ENCODE data around the gene IQGAP1. TPM values are rescaled to one million over a fixed set of nuclear protein-coding genes. Genes with fewer than 3 reads are reported as not detected.

The IQGAP1 gene
- total and polyA plus RNA-seq, 8 donors, result 22.3 to 222 (median 86.4) TPM

DNA sequence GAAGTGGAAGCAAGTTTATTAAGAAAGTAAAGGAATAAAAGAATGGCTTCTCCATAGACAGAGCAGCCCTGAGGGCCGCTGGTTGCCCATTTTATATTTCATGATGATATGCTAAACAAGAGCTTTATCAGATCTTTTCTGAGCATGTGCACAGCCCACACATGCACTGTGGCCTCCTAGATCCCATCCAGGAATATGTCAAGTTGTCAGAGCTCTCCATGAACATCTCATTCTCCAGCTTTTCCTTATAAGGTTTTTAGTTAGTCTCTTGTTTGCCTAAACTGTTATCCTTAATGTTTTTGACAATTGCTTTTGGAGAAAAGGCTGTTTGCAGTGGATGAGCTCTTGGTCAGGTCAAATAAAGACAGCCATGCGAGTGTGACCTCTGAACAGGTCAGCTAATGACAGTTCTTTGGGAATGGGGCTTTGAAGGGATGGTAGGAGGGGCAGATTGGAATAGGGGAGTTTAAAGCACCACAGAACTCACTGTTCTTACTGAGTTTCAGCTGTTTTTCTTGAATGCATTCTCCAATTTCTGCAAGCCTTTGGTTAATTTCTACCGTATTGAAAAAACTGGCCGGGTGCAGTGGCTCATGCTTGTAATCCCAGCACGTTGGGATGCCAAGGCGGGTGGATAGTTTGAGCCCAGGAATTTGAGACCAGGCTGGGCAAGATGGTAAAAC is 72.2 kb downstream of the IQGAP1 start:
- Histone ChIP-seq H3K4me3 (no peak overlapping the region), H3K27ac (peak overlapping the region in 2 of 5 donors; percentile 41 to 52), H3K9me3 (no peaks in the 10 kb centered on the region), H3K27me3 (no peaks in the 10 kb centered on the region), H3K36me3 (peaks cover 30 to 86% (median 60%) of the 10 kb centered on the region in 4 donors), H3K4me1 (peaks cover 4 to 42% (median 18%) of the 10 kb centered on the region in 4 donors)
- intact Hi-C loops (cut with DNase I; ENCODE audit: low total_unique reads), result no loop called here
- no peak for DNase-seq
- TF ChIP-seq POLR2AphosphoS5 (IDR thresholded peaks at IDR 0.05) (no peak), POLR2A (IDR thresholded peaks at IDR 0.05) (no peak), EP300 (IDR thresholded peaks at IDR 0.05) (no peak)
- TF ChIP-seq, protein P1, sequence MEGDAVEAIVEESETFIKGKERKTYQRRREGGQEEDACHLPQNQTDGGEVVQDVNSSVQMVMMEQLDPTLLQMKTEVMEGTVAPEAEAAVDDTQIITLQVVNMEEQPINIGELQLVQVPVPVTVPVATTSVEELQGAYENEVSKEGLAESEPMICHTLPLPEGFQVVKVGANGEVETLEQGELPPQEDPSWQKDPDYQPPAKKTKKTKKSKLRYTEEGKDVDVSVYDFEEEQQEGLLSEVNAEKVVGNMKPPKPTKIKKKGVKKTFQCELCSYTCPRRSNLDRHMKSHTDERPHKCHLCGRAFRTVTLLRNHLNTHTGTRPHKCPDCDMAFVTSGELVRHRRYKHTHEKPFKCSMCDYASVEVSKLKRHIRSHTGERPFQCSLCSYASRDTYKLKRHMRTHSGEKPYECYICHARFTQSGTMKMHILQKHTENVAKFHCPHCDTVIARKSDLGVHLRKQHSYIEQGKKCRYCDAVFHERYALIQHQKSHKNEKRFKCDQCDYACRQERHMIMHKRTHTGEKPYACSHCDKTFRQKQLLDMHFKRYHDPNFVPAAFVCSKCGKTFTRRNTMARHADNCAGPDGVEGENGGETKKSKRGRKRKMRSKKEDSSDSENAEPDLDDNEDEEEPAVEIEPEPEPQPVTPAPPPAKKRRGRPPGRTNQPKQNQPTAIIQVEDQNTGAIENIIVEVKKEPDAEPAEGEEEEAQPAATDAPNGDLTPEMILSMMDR (IDR thresholded peaks at IDR 0.05), result no peak
- 86 to 92% (median 91%) methylated on average over 6 of the region's 6 CpGs for WGBS, 5 donors

DNA sequence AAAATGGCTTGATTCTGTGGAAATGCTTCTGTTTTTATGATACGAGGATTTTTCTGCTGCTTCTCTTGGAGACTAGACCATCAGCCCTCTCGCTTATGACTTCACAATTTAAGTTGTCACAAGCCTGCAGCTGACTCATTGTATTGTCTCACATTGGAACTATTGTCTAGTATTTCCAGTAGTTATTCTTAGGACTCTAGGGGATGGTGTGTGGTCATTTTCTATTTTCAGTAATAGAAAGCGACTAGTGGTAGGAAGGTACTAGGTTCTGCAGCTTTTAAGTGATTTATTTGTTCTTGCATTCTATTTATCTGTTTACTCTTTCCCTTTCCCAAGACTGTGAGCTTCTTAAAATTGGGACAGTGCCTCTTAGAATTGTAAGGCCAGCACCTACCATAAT is 75.3 kb downstream of the IQGAP1 start:
- peaks cover 8 to 48% (median 22%) of the 10 kb centered on the region in 4 donors for H3K4me1 ChIP-seq
- WGBS, 5 donors, result 61 to 87% (median 76%) methylated on average over 3 of the region's 3 CpGs
- peak overlapping the region in 3 of 5 donors; percentile 17 to 51 (median 47) for H3K27ac ChIP-seq
- peak in 1 of 2 donors; percentile 25 for DNase-seq
- intact Hi-C loops (cut with DNase I; ENCODE audit: low total_unique reads), result no loop called here
- no peak overlapping the region for H3K4me3 ChIP-seq
- peaks cover 25 to 86% (median 60%) of the 10 kb centered on the region in 4 donors for H3K36me3 ChIP-seq
- H3K9me3 ChIP-seq, result no peaks in the 10 kb centered on the region
- TF ChIP-seq POLR2AphosphoS5 (IDR thresholded peaks at IDR 0.05), result peak in 1 of 3 donors; percentile 13
- no peak for TF ChIP-seq POLR2A (IDR thresholded peaks at IDR 0.05)
- no peaks in the 10 kb centered on the region for H3K27me3 ChIP-seq

- Histone ChIP-seq H3K4me1 (peaks cover 8 to 33% (median 16%) of the 10 kb centered on the region in 4 donors), H3K27ac (peak overlapping the region in 1 of 5 donors; percentile 36), H3K4me3 (no peak overlapping the region), H3K27me3 (no peaks in the 10 kb centered on the region), H3K36me3 (peaks cover 31 to 87% (median 64%) of the 10 kb centered on the region in 4 donors), H3K9me3 (no peaks in the 10 kb centered on the region)
- 65 to 76% (median 69%) methylated on average over 7 of the region's 7 CpGs for WGBS, 5 donors
- TF ChIP-seq POLR2AphosphoS5 (IDR thresholded peaks at IDR 0.05) (no peak), EP300 (IDR thresholded peaks at IDR 0.05) (no peak), POLR2A (IDR thresholded peaks at IDR 0.05) (no peak)
- TF ChIP-seq, protein P1 (IDR thresholded peaks at IDR 0.05), result no peak
- intact Hi-C loops (cut with DNase I; ENCODE audit: low total_unique reads), result no loop called here
- DNase-seq, result peak in 1 of 2 donors; percentile 31
These were observed 77.3 kb downstream of the IQGAP1 start for GRCh38 chr15:90465140-90465929.

DNA sequence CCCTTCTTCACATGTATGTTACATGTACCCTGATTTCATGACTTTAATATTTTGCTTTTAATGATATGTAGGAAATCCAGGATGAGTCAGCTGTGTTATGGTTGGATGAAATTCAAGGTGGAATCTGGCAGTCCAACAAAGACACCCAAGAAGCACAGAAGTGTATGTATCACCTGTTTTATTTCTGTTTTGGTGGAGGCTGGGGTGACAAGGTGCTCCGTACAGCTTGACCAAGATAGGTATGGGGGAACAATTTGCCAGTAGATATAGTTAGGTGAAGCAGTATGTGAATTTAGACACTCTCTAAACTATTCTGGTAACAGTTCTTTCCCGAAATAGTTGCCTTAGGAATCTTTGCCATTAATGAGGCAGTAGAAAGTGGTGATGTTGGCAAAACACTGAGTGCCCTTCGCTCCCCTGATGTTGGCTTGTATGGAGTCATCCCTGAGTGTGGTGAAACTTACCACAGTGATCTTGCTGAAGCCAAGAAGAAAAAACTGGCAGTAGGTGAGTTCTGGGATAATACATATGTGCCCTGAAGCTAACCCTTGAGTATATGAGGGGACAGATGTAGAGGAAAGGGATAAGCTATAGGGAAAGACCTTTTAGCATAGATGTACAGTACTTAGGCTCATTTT is 78.0 kb downstream of the IQGAP1 start:
- Histone ChIP-seq H3K27ac (peak overlapping the region in 1 of 5 donors; percentile 36), H3K27me3 (no peaks in the 10 kb centered on the region), H3K9me3 (no peaks in the 10 kb centered on the region), H3K36me3 (peaks cover 38 to 87% (median 71%) of the 10 kb centered on the region in 4 donors), H3K4me3 (no peak overlapping the region), H3K4me1 (peaks cover 8 to 35% (median 16%) of the 10 kb centered on the region in 4 donors)
- intact Hi-C loops (cut with DNase I; ENCODE audit: low total_unique reads), result no loop called here
- DNase-seq, result no peak
- WGBS, 5 donors, result 63 to 93% (median 78%) methylated on average over 3 of the region's 3 CpGs
- no peak for TF ChIP-seq POLR2AphosphoS5 (IDR thresholded peaks at IDR 0.05)
- no peak for TF ChIP-seq POLR2A (IDR thresholded peaks at IDR 0.05)
- TF ChIP-seq, protein P1 (IDR thresholded peaks at IDR 0.05), result no peak
- TF ChIP-seq EP300 (IDR thresholded peaks at IDR 0.05), result no peak
